ENCODE data around the gene NDUFB2.

DNA sequence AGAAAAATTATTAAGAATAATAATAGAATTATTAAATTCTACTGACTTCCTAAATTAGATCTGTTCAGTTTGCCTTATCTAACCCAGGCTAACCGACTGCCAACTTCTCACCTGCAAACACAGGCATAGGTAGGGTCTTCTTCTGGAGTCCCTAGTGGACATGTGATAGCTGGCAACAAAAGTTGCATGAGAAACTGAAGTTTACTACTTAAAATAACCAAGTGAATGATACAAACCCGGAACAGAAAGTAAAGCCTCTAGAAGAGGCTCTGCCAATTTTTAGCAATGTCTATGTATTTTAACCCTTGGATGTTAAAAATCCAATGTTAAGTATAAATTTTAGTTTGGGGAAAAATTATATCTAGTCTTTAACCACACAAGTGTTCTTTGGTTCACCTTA is 37.6 kb downstream of the NDUFB2 start:
- TF ChIP-seq, protein P1, sequence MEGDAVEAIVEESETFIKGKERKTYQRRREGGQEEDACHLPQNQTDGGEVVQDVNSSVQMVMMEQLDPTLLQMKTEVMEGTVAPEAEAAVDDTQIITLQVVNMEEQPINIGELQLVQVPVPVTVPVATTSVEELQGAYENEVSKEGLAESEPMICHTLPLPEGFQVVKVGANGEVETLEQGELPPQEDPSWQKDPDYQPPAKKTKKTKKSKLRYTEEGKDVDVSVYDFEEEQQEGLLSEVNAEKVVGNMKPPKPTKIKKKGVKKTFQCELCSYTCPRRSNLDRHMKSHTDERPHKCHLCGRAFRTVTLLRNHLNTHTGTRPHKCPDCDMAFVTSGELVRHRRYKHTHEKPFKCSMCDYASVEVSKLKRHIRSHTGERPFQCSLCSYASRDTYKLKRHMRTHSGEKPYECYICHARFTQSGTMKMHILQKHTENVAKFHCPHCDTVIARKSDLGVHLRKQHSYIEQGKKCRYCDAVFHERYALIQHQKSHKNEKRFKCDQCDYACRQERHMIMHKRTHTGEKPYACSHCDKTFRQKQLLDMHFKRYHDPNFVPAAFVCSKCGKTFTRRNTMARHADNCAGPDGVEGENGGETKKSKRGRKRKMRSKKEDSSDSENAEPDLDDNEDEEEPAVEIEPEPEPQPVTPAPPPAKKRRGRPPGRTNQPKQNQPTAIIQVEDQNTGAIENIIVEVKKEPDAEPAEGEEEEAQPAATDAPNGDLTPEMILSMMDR (IDR thresholded peaks at IDR 0.05; ENCODE audit: low read length) = no peak
- no peak for TF ChIP-seq EZH2 (IDR thresholded peaks at IDR 0.05; ENCODE audit: borderline replicate concordance, low read length)

Data from OCI-LY1 (cell line).